Stimulated activated CD4-positive, alpha-beta T cell treated with anti-CD3 and anti-CD28 coated beads, TNF-alpha, amount 100 ng/mL, for 1 hour (primary cell): Measurements from ENCODE around the gene ZNF697.
A peak's percentile ranks its signal among the peaks of the same experiment; 100 is the strongest.
"Not testable (repeated sequence)": the region's sequence is repeated elsewhere in the genome, so short reads cannot be mapped to it uniquely, and the experiment has no call there.

Experiments used
- DNase-seq, 3 donors: peaks; one replicate each; pipeline ENCODE4 v3.0.0-alpha.2; 2020; ENCODE audit warnings: low read depth in 3 of 3, low spot score in 1 of 3

ZNF697 gene

GRCh38 chr1:119647734-119648619 is at the start of gene ZNF697:
ZNF697 (minus strand) TSS chr1:119648266; CDS start chr1:119626100, 22,166 bp downstream.
- peak in 1 of 3 donors; percentile 25 for DNase-seq

- DNase-seq = no peak
Measured at GRCh38 chr1:119697598-119697997, 49.5 kb upstream of the ZNF697 start.

GRCh38 chr1:119696863-119697262 is 48.8 kb upstream of the ZNF697 start:
- not testable (repeated sequence) for DNase-seq

GRCh38 chr1:119689511-119689910 is 41.4 kb upstream of the ZNF697 start:
- no peak for DNase-seq

GRCh38 chr1:119688810-119689209 is 40.7 kb upstream of the ZNF697 start:
- no peak for DNase-seq

GRCh38 chr1:119687434-119688079 is 39.5 kb upstream of the ZNF697 start:
- no peak for DNase-seq

- DNase-seq = no peak
Measured at GRCh38 chr1:119686661-119687060, 38.6 kb upstream of the ZNF697 start.

GRCh38 chr1:119683893-119684292 is 35.8 kb upstream of the ZNF697 start:
- no peak for DNase-seq

- DNase-seq = no peak
Measured at GRCh38 chr1:119682141-119682540, 34.1 kb upstream of the ZNF697 start.

- DNase-seq = no peak
Measured at GRCh38 chr1:119681560-119681959, 33.5 kb upstream of the ZNF697 start.

- no peak for DNase-seq
Measured at GRCh38 chr1:119680723-119681122, 32.7 kb upstream of the ZNF697 start.

GRCh38 chr1:119680193-119680592 is 32.1 kb upstream of the ZNF697 start:
- no peak for DNase-seq

GRCh38 chr1:119679223-119679622 is 31.2 kb upstream of the ZNF697 start:
- no peak for DNase-seq

GRCh38 chr1:119676571-119677206 is 28.6 kb upstream of the ZNF697 start:
- DNase-seq = no peak

- peak; percentile 2 to 28 (median 9) for DNase-seq
Measured at GRCh38 chr1:119675349-119676345, 27.6 kb upstream of the ZNF697 start.

- no peak for DNase-seq
Measured at GRCh38 chr1:119674835-119675289, 26.8 kb upstream of the ZNF697 start.

- DNase-seq = no peak
Measured at GRCh38 chr1:119674111-119674526, 26.1 kb upstream of the ZNF697 start.

GRCh38 chr1:119673171-119673940 is 25.3 kb upstream of the ZNF697 start:
- no peak for DNase-seq

GRCh38 chr1:119670898-119671297 is 22.8 kb upstream of the ZNF697 start:
- no peak for DNase-seq

GRCh38 chr1:119667173-119667572 is 19.1 kb upstream of the ZNF697 start:
- DNase-seq = no peak
